ENCODE data around the gene GNPTG.

GNPTG gene

DNA sequence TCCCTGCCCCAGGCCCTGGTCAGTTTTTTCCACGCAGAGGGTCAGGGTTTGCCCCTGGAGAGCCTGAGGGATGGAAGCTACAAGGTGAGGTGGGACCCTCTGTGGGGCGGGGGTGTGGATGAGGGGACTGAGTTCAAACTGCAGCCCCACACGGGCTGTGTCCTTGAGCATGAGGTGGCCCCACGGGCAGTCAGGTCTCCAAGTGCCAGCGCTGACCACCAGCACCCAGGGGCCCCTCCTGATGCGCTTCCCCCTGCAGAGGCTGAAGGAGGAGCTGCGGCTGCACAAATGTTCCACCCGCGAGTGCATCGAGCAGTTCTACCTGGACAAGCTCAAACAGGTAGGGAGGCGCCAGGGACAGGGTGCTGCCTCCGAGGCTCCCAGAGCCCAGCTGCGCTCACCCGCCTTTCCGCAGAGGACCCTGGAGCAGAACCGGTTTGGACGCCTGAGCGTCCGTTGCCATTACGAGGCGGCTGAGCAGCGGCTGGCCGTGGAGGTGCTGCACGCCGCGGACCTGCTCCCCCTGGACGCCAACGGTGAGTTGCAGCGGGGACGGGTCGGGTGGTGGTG lies 4.4 kb upstream of the GNPTG start:
- DNase-seq (ENCODE audit: low read depth), result no peak

DNA sequence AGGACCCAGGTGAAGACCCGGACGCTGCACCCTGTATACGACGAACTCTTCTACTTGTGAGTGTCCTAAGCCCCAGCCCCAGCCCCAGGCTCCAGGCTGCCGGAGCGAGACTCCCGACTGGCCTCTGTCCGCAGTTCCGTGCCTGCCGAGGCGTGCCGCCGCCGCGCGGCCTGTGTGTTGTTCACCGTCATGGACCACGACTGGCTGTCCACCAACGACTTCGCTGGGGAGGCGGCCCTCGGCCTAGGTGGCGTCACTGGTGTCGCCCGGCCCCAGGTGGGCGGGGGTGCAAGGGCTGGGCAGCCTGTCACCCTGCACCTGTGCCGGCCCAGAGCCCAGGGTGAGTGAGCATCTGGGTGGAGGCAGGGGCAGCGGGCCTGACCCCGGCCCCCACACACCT lies 3.8 kb upstream of the GNPTG start:
- DNase-seq (ENCODE audit: low read depth), result no peak

DNA sequence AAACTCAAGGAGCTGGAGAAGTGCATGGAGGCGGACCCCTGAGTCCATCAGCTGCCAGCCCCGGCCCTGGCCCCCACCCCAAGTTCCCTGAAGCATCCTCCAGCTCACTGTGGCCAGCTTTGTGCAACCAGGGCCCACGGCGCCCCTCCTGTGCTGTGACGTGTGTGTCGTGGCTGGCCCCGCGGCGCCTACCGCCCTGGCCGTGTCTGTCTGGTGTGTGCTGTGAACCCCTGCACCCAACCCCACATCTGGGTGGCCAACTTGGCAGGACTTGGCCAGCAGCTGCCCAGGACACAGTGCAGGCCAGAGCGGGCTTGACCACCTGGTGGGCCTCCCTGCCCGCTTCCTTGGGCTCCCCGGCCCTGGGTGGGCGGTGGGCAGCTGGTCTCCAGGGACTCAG lies 3.3 kb upstream of the GNPTG start:
- no peak for DNase-seq (ENCODE audit: low read depth)

DNA sequence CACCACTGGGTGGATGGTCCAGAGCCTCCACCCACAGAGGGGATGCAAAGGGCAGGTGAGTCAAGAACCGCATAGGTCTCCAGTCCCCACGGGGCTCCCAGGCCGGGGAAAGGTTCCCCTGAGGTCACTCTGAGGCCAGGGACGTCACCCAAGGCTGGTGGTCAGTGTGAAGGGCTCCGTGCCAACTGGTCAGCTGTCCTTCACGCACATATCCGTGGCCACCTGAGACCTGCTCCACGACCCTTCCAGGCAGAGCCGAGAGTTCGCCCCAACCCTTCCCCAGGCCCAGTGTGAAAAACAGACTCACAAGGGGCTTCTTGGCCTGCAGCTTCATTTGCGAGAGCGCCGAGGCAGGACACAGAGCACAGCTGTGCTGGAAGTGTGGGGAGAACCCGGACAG lies 2.8 kb upstream of the GNPTG start:
- no peak for DNase-seq (ENCODE audit: low read depth)

DNA sequence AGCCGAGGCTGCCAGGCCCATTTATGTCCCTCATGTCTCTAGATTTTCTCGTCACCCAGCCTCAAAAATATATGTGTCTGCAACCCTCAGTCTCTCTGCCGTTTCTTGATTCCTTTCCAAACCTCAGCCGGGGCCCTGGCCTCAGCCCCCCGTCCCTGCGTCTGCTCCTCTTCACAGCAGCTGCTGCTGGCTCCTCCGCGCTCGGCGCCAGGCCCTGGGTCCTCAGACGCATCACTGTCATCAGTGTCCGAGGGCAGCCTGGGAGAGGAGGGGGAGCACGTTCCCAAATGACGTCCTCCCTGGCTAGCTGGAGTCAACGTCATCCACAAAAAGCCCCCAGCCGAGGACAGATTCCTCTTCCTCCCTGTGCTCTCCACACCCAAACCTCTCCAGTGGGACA lies 2.4 kb upstream of the GNPTG start:
- DNase-seq (ENCODE audit: low read depth), result no peak

DNA sequence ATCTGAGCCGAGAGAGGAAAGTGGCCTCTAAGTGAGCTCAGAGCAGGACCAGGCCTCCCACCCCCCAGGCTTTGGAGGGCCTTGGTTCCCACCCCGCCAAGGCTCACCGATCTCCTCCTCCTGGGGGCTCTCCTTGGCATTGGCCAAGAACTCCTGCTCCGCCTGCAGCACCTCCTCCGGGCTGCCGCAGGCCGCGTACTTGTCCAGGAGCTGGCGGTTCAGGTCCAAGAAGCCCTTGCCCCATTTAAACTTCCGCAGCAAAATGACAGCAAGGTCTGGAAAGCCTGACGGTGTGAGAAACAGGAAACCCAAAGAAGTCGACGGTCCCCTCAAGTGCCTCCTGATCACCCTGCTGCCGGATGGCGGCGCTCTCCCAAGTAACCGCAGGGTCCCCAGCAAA lies 1.8 kb upstream of the GNPTG start:
- DNase-seq (ENCODE audit: low read depth), result no peak

DNA sequence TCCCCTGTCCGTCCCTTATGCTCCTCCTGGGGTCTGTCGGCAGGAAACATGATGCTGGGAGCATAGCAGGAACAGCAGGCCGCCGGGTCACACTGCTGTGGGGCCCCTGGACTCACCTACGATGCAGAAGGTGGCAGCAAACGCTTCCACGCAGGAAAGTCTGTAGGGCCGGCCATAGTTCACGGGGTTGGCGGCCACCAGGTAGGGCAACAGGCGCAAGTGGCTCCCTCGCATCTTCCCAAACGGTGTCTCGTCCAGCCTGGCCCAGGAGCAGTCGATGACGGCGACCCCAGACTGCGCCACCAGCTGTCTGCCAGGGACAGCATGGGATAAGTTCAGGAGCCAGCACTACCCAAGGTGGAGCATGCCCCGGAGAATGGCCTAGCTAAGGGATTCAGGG lies 1.0 kb upstream of the GNPTG start:
- DNase-seq (ENCODE audit: low read depth), result no peak

DNA sequence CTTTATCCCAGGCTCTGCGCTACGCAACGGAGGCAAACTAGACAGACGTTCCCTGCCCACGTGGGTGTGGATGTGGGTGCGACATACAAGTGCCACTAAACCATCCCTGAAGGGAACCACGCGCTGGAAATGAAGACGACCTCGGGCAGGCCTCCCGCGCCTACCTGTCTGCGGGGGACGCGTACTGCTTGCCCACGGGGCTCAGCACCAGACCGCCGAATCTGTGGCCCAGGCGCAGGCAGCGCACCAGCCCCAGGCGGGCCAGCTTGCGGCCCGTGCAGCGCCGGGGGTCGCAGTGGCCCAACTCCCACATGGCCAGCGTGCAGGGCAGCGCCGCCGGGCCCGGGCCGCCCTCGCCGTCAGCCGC lies 533 bp upstream of the GNPTG start:
- no peak for DNase-seq (ENCODE audit: low read depth)

DNA sequence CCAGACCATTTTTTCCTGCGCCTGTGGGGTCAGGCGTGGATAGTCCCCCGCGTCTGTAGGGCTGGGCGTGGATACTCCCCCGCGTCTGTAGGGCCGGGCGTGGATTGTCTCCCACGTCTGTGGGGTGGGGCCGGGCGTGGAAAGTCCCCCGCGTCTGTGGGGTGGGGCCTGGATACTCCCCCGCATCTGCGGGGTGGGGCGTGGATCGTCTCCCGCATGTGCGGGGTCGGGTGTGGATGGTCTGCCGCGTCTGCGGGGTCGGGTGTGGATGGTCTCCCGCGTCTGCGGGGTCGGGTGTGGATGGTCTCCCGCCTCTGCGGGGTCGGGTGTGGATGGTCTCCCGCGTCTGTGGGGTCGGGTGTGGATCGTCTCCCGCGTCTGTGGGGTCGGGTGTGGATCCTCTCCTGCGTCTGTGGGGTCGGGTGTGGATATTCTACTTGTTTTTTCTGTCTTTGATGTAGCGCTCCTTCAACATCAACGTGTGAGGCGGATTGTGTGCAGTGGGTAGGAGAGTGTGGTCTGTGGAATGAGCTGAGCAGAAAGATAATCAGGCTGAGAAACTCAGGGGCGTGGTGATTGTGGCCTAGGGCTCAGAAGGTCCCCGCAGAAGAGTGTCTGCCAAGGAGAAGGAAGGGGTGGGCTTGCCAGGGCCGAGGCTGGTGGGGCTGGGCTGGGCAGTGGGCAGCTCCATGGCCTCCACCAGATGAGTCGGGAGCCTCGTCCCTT lies 3.2 kb downstream of the GNPTG start:
- DNase-seq (ENCODE audit: low read depth), result no peak

DNA sequence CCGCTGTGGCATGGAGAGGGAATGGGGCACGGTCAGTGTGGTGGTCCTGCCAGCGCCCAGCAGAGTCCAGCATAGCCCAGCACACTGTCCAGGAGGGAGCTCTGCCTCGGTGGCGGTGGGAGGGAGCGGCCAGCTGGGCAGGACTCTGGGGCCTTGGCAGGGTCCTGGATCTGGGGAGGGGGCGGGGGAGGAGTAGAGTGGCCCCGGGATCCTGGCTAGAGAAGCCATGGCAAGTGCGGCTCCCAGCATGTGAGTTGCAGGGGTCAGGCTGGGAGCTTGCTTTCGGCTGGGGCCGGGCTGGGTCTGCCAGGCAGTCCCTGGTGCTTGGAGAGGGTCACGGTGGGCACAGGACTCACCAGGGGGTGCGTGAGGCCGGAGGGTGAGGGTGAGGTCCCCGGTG lies 3.9 kb downstream of the GNPTG start:
- no peak for DNase-seq (ENCODE audit: low read depth)

DNA sequence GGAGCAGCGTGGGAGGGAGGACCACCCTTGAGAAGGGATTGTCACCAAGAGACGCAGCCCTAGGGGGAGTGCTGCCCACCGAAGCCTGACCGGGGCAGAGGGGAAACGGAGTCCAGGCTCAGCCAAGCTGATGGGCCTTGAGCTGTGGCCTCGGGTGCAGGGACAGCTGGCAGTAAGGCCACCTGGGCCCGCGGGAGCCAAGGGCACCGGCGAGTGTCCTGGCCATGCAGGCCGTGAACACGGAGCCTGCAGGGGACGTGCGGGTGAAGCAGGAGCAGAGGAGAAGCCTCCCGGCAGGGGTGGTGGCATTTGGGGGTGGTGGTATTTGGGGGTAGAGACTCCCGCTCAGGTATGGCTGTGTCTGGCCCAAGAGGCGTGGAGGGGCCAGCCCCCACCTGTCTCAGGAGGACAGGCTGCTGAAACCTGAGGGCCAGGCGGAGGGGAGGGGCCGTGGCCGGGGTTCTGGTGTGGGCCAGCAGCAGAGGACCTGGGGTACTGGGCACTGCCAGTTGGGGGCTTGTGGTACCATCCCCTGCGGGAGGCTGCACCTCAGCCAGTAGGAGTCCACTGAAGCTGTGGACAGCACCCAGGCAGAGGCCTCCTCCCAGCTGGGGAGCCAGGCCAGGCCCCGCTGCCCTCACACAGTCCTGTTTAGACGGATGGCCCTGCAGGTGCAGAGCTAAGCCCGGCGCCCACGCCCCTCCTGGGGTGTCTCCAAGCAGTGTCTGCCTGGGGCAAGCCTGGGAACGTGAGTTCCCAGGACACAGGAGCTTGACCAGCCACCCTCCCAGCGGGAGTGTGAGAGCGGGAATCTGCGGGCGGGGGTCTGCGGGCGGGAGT lies 4.5 kb downstream of the GNPTG start:
- no peak for DNase-seq (ENCODE audit: low read depth)

DNA sequence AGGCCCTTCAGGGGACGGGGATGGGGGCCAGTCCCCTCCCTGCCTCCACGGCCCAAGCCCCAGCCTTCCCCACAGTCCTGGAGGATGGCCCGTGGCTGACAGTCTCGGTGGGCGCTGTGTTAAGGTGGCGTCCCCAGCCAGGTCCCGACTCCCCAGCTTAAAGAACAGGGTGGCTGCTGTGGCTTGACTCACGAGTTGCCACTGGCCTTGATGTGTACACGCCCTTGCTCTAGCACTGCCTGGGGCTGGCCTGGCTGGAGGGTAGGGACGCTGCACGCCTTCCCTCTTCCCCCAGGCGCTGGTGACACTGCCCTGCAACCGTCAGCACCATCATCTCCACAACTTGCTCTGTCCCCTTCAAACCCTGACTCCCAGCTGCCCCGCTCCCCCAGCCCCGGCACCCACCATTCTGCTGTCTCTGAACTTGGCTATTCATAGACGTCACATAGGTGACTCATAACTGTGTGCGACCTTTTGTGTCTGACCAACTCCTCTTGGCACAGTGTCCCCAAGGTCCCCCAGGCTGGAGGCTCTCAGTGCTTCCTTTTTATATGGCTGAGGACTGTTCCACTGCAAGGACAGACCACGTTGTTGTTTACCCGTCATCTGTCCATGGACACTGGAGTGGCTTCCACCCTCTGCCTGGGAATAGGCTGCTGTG lies 6.3 kb downstream of the GNPTG start:
- no peak for DNase-seq (ENCODE audit: low read depth)

DNA sequence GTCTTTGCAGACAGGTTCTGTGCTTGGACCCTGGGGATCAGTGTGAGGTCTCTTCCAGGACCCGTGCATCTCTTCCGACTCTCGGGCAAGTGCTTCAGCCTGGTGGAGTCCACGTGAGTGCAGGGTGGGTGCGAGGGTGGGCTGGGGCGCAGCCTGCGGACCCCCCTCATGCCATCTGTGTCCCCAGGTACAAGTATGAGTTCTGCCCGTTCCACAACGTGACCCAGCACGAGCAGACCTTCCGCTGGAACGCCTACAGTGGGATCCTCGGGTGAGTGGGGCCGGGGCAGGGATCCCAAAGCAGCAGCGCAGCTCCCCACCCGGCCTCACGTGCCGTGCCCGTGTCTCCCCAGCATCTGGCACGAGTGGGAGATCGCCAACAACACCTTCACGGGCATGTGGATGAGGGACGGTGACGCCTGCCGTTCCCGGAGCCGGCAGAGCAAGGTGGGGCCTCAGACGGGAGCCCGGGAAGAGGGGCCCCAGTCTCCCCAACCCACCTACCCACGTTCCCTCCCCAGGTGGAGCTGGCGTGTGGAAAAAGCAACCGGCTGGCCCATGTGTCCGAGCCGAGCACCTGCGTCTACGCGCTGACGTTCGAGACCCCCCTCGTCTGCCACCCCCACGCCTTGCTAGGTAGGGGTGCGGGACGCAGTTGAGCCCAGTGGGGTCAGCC lies 10.1 kb downstream of the GNPTG start:
- no peak for DNase-seq (ENCODE audit: low read depth)

DNA sequence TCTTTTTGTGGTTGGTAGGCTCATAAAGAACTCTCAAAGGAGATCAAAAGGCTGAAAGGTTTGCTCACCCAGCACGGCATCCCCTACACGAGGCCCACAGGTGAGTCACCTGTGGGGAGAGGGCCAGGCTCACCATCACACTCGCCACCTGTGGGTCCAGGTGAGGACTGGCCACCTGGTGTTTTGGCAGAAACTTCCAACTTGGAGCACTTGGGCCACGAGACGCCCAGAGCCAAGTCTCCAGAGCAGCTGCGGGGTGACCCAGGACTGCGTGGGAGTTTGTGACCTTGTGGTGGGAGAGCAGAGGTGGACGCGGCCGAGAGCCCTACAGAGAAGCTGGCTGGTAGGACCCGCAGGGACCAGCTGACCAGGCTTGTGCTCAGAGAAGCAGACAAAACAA lies 11.1 kb downstream of the GNPTG start:
- DNase-seq (ENCODE audit: low read depth), result no peak

DNA sequence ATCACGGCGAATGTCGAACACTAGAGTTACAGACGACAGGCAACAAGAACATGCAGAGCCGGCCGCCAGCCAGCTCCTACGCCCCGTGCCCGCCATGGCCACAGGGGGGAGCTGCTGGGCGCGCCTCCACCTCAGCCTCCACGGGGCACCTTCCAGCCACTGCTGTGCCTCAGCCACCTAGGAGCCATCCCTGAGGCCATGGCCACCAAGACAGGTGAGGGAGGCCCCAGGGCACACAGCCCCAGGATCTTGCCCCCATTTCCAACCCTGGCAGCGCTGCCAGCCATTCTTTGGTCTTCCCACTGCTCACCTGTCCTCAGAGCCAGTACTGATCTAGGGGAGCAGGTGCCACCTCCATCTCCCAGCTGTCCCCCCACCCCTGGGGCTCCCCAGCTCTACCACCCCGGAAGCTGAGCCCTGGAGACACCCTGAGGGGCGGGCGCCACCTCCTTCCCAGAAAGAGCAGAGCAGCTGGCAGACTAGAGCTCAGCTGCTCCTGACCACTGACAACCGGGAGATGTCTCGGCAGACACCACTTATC lies 11.8 kb downstream of the GNPTG start:
- peak; percentile 69 for DNase-seq (ENCODE audit: low read depth)

DNA sequence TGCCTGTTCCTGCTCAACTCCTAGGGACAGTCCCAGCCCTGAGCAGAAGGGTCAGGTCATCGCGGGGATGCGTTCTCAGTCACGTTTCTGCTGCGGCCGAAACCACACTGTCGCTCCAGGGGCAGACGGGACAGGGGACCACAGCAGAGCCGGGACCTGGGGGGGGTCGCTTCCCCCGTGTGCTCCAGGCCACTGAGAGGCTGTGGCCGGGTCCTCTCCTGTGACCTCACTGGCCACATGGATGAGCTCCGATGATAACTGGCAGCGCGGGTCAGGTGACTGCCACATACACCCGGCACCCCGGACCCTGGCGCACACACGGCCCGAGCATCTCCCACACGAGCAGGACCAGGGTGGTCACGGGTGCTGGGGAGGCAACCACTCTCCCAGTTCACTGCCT lies 12.8 kb downstream of the GNPTG start:
- no peak for DNase-seq (ENCODE audit: low read depth)

DNA sequence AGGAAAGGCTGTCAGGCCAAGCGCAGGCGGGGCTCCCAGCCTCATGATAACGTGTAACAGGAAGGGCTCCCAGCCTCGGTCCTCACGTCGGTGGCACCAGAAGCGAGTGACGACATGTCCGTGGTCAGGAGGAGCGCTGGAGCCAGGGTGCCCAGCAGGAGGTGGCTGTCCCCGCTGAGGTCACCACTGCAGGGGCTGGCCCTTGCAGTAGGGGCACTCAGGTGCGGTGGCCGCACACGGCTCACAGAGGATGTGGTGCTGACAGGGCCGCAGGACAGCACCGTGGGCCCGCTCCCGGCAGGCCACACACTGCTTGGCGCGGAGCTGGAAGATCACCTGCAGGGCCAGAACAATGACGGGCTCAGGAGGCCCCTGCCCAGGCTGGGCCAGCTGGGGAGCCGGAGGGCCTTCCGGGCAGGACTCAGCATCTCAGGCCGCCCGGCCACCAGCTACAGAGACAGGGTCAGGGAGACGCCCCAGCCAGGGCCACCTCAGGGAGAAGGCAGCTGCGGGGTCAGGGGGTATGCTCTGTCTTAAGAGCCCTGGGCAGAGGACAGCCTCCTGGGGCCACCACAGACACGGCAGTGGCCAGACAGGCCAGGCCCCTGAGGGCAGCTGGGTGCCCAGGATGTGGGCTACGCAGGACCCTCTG lies 14.5 kb downstream of the GNPTG start:
- no peak for DNase-seq (ENCODE audit: low read depth)

DNA sequence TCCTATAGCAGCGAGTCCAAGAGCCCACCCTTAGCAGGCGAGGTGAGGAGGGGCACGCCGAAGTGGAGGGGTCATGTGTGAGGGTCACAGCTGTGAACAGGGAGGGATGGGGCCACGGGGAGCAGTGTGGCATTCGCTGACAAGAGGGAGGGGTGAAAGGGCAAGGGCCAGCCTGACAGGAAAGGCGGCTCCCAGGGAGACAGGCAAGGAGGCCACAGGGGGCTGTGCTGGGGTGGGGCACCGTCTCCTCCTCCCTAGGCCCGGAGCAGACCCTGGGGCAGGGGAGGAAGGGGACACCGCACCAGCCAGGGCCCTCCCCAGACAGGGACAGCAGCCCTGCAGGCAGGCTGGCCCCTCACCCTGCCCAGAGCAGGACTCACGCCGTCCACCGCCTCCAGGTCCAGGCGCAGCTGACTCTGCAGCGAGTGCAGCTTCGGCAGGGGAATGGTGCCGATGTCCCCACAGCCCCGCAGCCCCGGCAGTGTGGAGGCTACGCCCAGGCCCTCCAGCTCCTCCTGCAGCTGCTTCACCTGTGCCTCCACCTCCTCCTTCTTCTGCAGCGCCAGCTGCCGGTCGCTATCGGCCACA lies 15.1 kb downstream of the GNPTG start:
- no peak for DNase-seq (ENCODE audit: low read depth)

DNA sequence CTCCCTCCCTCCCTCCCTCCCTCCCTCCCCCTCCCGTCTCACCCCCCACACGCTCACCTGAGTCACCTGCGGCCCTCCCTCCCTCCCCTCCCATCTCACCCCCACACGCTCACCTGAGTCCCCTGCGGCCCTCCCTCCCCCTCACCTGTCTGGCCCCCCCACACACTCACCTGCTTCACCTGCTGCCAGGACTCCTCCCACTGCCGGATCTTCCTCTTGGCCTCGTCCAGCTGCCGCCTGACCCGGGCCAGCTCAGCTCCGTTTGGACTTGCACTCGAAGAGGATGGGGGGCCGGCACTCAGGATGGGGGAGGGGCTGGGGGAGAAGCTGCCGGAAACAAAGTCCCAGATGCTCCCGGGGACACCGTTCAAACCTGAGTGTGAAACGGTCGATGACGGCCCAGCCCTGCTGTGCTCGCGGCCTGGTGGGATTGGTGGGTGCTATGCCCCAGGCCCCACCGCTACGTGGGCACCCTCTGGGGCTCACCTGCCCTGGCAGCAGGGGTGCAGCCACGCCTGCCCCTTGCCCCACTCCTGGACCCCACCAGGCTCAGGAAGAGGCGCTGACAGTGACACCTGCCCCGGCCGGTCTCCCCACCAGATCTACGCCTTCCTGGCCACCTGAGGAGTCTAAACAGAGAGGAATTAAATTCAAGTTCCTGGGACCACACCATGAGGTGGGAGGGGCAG lies 15.9 kb downstream of the GNPTG start:
- DNase-seq (ENCODE audit: low read depth), result no peak
